Measurements from ENCODE around the gene LHFPL6. TPM values are rescaled to one million over a fixed set of nuclear protein-coding genes. Genes with fewer than 3 reads are reported as not detected.

The LHFPL6 gene
- total RNA-seq, 2 donors from 2014 or later: 0.53 to 2.8 TPM

- Histone ChIP-seq H3K36me3 (ENCODE audit: control insufficient read depth, insufficient read depth, low read length) (no peaks in the 10 kb centered on the region), H3K27ac (ENCODE audit: low read depth, low read length) (no peak overlapping the region), H3K9ac (ENCODE audit: extremely low read depth, low read length, poor library complexity, severe bottlenecking) (no peak overlapping the region), H3K4me3 (ENCODE audit: low read length) (no peak overlapping the region), H3K27me3 (ENCODE audit: control insufficient read depth, insufficient read depth, low read length, poor library complexity, severe bottlenecking) (no peaks in the 10 kb centered on the region), H3K4me1 (ENCODE audit: control insufficient read depth, insufficient read depth, low read length) (no peaks in the 10 kb centered on the region), H3K9me3 (ENCODE audit: control insufficient read depth, low read length) (no peaks in the 10 kb centered on the region)
- WGBS, 2 experiments (ENCODE audit: insufficient coverage in 1 of 2, insufficient read length in 1 of 2): 84% methylated on average over 2 of the region's 2 CpGs; no CpG with 5 or more reads in 1 of the 2 experiments
- peaks cover 7% of the 10 kb centered on the region for H3K27me3 Mint-ChIP-seq (ENCODE audit: insufficient read depth)
- H3K4me3 Mint-ChIP-seq: no peak overlapping the region
- DNase-seq: no peak
- H3K4me1 Mint-ChIP-seq: no peaks in the 10 kb centered on the region
- no peaks in the 10 kb centered on the region for H3K9me3 Mint-ChIP-seq
- no peak for TF ChIP-seq CTCF (conservative IDR thresholded peaks at IDR 0.05)
- no peak overlapping the region for H3K27ac Mint-ChIP-seq
- no peaks in the 10 kb centered on the region for H3K36me3 Mint-ChIP-seq (ENCODE audit: low read depth)
Observed at GRCh38 chr13:39312596-39312995, 290.4 kb downstream of the LHFPL6 start.

GRCh38 chr13:39311619-39312018 lies 291.4 kb downstream of the LHFPL6 start:
- no peak overlapping the region for H3K9ac ChIP-seq (ENCODE audit: extremely low read depth, low read length, poor library complexity, severe bottlenecking)
- no peaks in the 10 kb centered on the region for H3K9me3 ChIP-seq (ENCODE audit: control insufficient read depth, low read length)
- Mint-ChIP-seq H3K4me1 (no peaks in the 10 kb centered on the region), H3K4me3 (no peak overlapping the region), H3K36me3 (ENCODE audit: low read depth) (no peaks in the 10 kb centered on the region), H3K27ac (no peak overlapping the region), H3K9me3 (no peaks in the 10 kb centered on the region), H3K27me3 (ENCODE audit: insufficient read depth) (peaks cover 7% of the 10 kb centered on the region)
- H3K4me3 ChIP-seq (ENCODE audit: low read length): no peak overlapping the region
- H3K27me3 ChIP-seq (ENCODE audit: control insufficient read depth, insufficient read depth, low read length, poor library complexity, severe bottlenecking): no peaks in the 10 kb centered on the region
- no peaks in the 10 kb centered on the region for H3K4me1 ChIP-seq (ENCODE audit: control insufficient read depth, insufficient read depth, low read length)
- WGBS, 2 experiments (ENCODE audit: insufficient coverage in 1 of 2, insufficient read length in 1 of 2): 89 to 98% methylated on average over 4 of the region's 4 CpGs
- DNase-seq: no peak
- no peaks in the 10 kb centered on the region for H3K36me3 ChIP-seq (ENCODE audit: control insufficient read depth, insufficient read depth, low read length)
- no peak overlapping the region for H3K27ac ChIP-seq (ENCODE audit: low read depth, low read length)
- TF ChIP-seq CTCF (conservative IDR thresholded peaks at IDR 0.05): no peak

- DNase-seq: no peak
- peaks cover 7% of the 10 kb centered on the region for H3K27me3 Mint-ChIP-seq (ENCODE audit: insufficient read depth)
- no peak overlapping the region for H3K4me3 ChIP-seq (ENCODE audit: low read length)
- no peak overlapping the region for H3K27ac ChIP-seq (ENCODE audit: low read depth, low read length)
- H3K4me1 ChIP-seq (ENCODE audit: control insufficient read depth, insufficient read depth, low read length): no peaks in the 10 kb centered on the region
- no peaks in the 10 kb centered on the region for H3K36me3 ChIP-seq (ENCODE audit: control insufficient read depth, insufficient read depth, low read length)
- 75 to 94% methylated on average over 2 to 4 of the region's 4 CpGs for WGBS, 2 experiments (ENCODE audit: insufficient coverage in 1 of 2, insufficient read length in 1 of 2)
- H3K27me3 ChIP-seq (ENCODE audit: control insufficient read depth, insufficient read depth, low read length, poor library complexity, severe bottlenecking): no peaks in the 10 kb centered on the region
- H3K9me3 Mint-ChIP-seq: no peaks in the 10 kb centered on the region
- H3K36me3 Mint-ChIP-seq (ENCODE audit: low read depth): no peaks in the 10 kb centered on the region
- no peak overlapping the region for H3K4me3 Mint-ChIP-seq
- no peaks in the 10 kb centered on the region for H3K4me1 Mint-ChIP-seq
- no peaks in the 10 kb centered on the region for H3K9me3 ChIP-seq (ENCODE audit: control insufficient read depth, low read length)
- TF ChIP-seq CTCF (conservative IDR thresholded peaks at IDR 0.05): no peak
- H3K27ac Mint-ChIP-seq: no peak overlapping the region
- no peak overlapping the region for H3K9ac ChIP-seq (ENCODE audit: extremely low read depth, low read length, poor library complexity, severe bottlenecking)
Observed at GRCh38 chr13:39310961-39311360, 292.0 kb downstream of the LHFPL6 start.
